ENCODE data around the gene KLHL14. TPM values are rescaled to one million over a fixed set of nuclear protein-coding genes. Genes with fewer than 3 reads are reported as not detected.

Gene KLHL14
- total and polyA plus RNA-seq, 2 of the 13 experiments (the other 11 are each of a cell fraction or from before 2014, with no cell fraction given): 16.0 to 41.8 TPM

DNA sequence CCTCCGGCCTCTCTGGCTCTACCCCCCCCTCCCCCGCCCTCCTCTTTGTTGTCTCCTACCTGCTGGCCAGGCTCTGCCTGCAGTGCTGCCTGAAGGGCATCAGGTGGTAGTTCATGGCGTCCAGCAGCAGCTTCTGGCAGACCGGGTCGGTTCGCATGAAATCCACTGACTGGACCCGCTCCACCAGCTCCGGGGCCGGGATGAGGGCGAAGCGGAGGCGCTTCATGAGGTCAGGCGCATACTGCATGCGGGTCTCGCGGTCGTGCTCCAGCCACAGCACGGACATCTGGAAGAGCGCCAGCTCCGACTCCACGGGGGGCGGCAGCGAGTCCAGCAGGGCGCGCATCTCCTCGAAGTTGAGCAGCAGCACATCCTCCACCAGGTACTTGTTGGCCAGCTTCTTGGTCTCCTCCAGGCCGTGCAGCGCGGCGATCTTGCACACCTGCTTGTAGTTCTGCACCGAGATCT is 3.2 kb downstream of the KLHL14 start (continued):
- TF ChIP-seq, protein P1, sequence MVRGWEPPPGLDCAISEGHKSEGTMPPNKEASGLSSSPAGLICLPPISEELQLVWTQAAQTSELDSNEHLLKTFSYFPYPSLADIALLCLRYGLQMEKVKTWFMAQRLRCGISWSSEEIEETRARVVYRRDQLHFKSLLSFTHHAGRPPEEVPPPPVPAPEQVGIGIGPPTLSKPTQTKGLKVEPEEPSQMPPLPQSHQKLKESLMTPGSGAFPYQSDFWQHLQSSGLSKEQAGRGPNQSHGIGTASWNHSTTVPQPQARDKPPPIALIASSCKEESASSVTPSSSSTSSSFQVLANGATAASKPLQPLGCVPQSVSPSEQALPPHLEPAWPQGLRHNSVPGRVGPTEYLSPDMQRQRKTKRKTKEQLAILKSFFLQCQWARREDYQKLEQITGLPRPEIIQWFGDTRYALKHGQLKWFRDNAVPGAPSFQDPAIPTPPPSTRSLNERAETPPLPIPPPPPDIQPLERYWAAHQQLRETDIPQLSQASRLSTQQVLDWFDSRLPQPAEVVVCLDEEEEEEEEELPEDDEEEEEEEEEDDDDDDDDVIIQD (CRISPR knock-in tag; IDR thresholded peaks at IDR 0.05; ENCODE audit: low read depth): no peak
- TF ChIP-seq, protein P2, sequence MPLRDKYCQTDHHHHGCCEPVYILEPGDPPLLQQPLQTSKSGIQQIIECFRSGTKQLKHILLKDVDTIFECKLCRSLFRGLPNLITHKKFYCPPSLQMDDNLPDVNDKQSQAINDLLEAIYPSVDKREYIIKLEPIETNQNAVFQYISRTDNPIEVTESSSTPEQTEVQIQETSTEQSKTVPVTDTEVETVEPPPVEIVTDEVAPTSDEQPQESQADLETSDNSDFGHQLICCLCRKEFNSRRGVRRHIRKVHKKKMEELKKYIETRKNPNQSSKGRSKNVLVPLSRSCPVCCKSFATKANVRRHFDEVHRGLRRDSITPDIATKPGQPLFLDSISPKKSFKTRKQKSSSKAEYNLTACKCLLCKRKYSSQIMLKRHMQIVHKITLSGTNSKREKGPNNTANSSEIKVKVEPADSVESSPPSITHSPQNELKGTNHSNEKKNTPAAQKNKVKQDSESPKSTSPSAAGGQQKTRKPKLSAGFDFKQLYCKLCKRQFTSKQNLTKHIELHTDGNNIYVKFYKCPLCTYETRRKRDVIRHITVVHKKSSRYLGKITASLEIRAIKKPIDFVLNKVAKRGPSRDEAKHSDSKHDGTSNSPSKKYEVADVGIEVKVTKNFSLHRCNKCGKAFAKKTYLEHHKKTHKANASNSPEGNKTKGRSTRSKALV (CRISPR knock-in tag; IDR thresholded peaks at IDR 0.05): 0 out of 2 replicates have a peak, but pooled peaks have one; percentile 57
- TF ChIP-seq SRSF1 (optimal IDR thresholded peaks at IDR 0.05; ENCODE audit: low read depth, low read length): no peak
- 0 out of 2 replicates have a peak, but pooled peaks have one; percentile 32 for TF ChIP-seq ZFP82 (CRISPR knock-in tag; IDR thresholded peaks at IDR 0.05; ENCODE audit: borderline replicate concordance)
- TF ChIP-seq, protein P3, sequence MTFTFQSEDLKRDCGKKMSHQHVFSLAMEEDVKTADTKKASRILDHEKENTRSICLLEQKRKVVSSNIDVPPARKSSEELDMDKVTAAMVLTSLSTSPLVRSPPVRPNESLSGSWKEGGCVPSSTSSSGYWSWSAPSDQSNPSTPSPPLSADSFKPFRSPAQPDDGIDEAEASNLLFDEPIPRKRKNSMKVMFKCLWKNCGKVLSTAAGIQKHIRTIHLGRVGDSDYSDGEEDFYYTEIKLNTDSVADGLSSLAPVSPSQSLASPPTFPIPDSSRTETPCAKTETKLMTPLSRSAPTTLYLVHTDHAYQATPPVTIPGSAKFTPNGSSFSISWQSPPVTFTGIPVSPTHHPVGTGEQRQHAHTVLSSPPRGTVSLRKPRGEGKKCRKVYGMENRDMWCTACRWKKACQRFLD (CRISPR knock-in tag; IDR thresholded peaks at IDR 0.05; ENCODE audit: borderline replicate concordance): peak; percentile 88; the same call in 1 of the 2 replicates
- TF ChIP-seq BRD4 (CRISPR knock-in tag; IDR thresholded peaks at IDR 0.05): peak; percentile 17; the same call in 1 of the 2 replicates
- no peak for TF ChIP-seq NFATC3 (CRISPR knock-in tag; IDR thresholded peaks at IDR 0.05)
- TF ChIP-seq BHLHE40 (IDR thresholded peaks at IDR 0.05; ENCODE audit: low read length): peak; percentile 16; the same call in 1 of the 2 replicates
- TF ChIP-seq CBFB (CRISPR knock-in tag; IDR thresholded peaks at IDR 0.05): no peak
- TF ChIP-seq ZNF547 (CRISPR knock-in tag; IDR thresholded peaks at IDR 0.05): peak; percentile 83; the same call in 1 of the 2 replicates
- TF ChIP-seq, protein P4, sequence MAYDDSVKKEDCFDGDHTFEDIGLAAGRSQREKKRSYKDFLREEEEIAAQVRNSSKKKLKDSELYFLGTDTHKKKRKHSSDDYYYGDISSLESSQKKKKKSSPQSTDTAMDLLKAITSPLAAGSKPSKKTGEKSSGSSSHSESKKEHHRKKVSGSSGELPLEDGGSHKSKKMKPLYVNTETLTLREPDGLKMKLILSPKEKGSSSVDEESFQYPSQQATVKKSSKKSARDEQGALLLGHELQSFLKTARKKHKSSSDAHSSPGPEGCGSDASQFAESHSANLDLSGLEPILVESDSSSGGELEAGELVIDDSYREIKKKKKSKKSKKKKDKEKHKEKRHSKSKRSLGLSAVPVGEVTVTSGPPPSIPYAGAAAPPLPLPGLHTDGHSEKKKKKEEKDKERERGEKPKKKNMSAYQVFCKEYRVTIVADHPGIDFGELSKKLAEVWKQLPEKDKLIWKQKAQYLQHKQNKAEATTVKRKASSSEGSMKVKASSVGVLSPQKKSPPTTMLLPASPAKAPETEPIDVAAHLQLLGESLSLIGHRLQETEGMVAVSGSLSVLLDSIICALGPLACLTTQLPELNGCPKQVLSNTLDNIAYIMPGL (CRISPR knock-in tag; IDR thresholded peaks at IDR 0.05; ENCODE audit: borderline replicate concordance in 1 of 2, low read depth in 1 of 2): peak in 1 of 2 experiments; percentile 79; a peak in 2 of 4 replicates
- peak; percentile 27; the same call in 1 of the 2 replicates for TF ChIP-seq ZNF350 (CRISPR knock-in tag; IDR thresholded peaks at IDR 0.05; ENCODE audit: borderline replicate concordance, low read depth)
- peak; percentile 62; the same call in 1 of the 2 replicates for TF ChIP-seq ZNF598 (CRISPR knock-in tag; IDR thresholded peaks at IDR 0.05; ENCODE audit: borderline replicate concordance)
- no peak for TF ChIP-seq TAF1 (CRISPR knock-in tag; IDR thresholded peaks at IDR 0.05)
- no peak for TF ChIP-seq ZFAT (CRISPR knock-in tag; conservative IDR thresholded peaks at IDR 0.05)
- no peak for TF ChIP-seq MED1 (CRISPR knock-in tag; IDR thresholded peaks at IDR 0.05)
- TF ChIP-seq HNRNPLL (IDR thresholded peaks at IDR 0.05; ENCODE audit: low read depth, low read length, poor library complexity, severe bottlenecking): peak; percentile 26
- TF ChIP-seq, protein P5, sequence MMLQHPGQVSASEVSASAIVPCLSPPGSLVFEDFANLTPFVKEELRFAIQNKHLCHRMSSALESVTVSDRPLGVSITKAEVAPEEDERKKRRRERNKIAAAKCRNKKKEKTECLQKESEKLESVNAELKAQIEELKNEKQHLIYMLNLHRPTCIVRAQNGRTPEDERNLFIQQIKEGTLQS (CRISPR knock-in tag; IDR thresholded peaks at IDR 0.05): no peak
- TF ChIP-seq, protein P6, sequence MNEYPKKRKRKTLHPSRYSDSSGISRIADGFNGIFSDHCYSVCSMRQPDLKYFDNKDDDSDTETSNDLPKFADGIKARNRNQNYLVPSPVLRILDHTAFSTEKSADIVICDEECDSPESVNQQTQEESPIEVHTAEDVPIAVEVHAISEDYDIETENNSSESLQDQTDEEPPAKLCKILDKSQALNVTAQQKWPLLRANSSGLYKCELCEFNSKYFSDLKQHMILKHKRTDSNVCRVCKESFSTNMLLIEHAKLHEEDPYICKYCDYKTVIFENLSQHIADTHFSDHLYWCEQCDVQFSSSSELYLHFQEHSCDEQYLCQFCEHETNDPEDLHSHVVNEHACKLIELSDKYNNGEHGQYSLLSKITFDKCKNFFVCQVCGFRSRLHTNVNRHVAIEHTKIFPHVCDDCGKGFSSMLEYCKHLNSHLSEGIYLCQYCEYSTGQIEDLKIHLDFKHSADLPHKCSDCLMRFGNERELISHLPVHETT (CRISPR knock-in tag; conservative IDR thresholded peaks at IDR 0.05): 0 out of 2 replicates have a peak, but pooled peaks have one; percentile 29

Data from HepG2 (cell line).